ENCODE measurements around the gene UBE2I.
"Not testable (repeated sequence)": the region's sequence is repeated elsewhere in the genome, so short reads cannot be mapped to it uniquely, and the experiment has no call there.

The UBE2I gene

GRCh38 chr16:1290063-1290501 is 19.4 kb upstream of the UBE2I start:
- no peak overlapping the region for H3K4me3 ChIP-seq (ENCODE audit: low read depth, low read length)
- DNase-seq (ENCODE audit: low read depth), result no peak

DNA sequence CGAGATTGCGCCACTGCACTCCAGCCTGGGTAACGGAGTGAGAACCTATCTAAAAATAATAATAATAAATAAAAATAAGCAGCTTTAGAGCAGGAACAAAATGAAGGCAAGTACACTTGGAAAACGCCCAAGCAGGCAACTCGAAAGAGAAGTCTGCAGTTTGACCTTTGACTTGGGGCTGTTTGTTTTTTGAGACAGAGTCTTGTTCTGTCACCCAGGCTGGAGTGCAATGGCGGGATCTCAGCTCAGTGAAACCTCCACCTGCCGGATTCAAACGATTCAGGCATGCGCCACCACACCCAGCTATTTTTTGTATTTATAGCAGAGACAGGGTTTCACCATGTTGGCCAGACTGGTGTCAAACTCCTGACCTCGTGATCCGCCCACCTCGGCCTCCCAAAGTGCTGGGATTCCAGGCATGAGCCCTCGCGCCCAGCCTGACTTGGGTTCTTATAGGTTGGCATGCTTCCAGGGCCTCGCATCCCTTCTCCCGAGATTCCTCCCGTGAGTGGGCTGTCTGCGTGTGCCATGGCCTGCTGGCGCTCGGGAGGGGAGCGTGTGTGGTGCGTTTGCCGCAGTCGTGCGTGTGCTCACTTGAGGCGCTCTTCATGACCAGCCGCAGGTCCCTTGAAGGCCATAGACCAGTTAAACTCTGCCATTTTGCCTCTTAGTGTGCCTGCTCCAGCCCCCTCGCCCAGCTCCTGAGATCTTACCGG is 18.4 kb upstream of the UBE2I start:
- DNase-seq (ENCODE audit: low read depth), result no peak
- no peak overlapping the region for H3K4me3 ChIP-seq (ENCODE audit: low read depth, low read length)

DNA sequence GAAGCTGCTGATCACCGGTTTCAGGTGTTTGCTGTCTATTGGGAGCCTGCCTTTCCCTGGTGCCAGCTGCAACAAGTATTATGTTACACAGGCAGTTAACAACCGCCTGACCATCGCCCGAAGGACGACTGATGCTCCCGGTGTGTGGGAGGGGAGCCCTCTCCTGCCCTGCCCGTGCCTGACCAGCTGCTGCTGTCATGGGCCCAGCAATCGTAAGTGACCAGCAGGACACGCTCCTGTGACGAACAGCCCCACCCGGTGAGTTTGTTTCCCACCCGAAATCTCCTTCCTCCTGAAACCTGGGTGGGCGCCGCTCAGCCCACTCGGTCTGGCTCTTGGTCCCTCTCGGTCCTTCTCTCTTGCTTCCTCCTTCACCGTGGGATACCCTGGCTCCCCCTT is 17.9 kb upstream of the UBE2I start:
- no peak for DNase-seq (ENCODE audit: low read depth)
- no peak overlapping the region for H3K4me3 ChIP-seq (ENCODE audit: low read depth, low read length)

DNA sequence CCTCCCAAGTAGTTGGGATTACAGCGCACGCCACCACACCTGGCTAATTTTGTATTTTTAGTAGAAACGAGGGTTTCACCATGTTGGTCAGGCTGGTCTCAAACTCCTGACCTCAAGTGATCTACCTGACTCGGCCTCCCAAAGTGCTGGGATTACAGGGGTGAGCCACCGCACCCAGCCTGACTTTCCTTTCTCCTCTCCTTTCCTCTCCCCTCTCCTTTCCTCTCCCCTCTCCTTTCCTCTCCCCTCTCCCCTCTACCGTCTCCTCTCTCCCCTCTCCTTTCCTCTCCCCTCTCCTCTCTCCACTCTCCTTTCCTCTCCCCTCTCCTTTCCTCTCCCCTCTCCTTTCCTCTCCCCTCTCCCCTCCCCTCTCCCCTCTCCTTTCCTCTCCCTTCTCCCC is 17.2 kb upstream of the UBE2I start:
- not testable (repeated sequence) for H3K4me3 ChIP-seq (ENCODE audit: low read depth, low read length); DNase-seq (ENCODE audit: low read depth)

- not testable (repeated sequence) for H3K4me3 ChIP-seq (ENCODE audit: low read depth, low read length); DNase-seq (ENCODE audit: low read depth)
Measured at GRCh38 chr16:1292808-1293207, 16.6 kb upstream of the UBE2I start.

- no peak overlapping the region for H3K4me3 ChIP-seq (ENCODE audit: low read depth, low read length)
- no peak for DNase-seq (ENCODE audit: low read depth)
Measured at GRCh38 chr16:1293921-1294656, 15.3 kb upstream of the UBE2I start.

- H3K4me3 ChIP-seq (ENCODE audit: low read depth, low read length), result no peak overlapping the region
- no peak for DNase-seq (ENCODE audit: low read depth)
Measured at GRCh38 chr16:1295465-1295864, 14.0 kb upstream of the UBE2I start.

- not testable (repeated sequence) for DNase-seq (ENCODE audit: low read depth); H3K4me3 ChIP-seq (ENCODE audit: low read depth, low read length)
Measured at GRCh38 chr16:1296688-1297017, 12.8 kb upstream of the UBE2I start.

GRCh38 chr16:1297018-1297696 is 12.3 kb upstream of the UBE2I start:
- DNase-seq (ENCODE audit: low read depth), result no peak
- no peak overlapping the region for H3K4me3 ChIP-seq (ENCODE audit: low read depth, low read length)

- no peak for DNase-seq (ENCODE audit: low read depth)
- no peak overlapping the region for H3K4me3 ChIP-seq (ENCODE audit: low read depth, low read length)
Measured at GRCh38 chr16:1298406-1298805, 11.0 kb upstream of the UBE2I start.

DNA sequence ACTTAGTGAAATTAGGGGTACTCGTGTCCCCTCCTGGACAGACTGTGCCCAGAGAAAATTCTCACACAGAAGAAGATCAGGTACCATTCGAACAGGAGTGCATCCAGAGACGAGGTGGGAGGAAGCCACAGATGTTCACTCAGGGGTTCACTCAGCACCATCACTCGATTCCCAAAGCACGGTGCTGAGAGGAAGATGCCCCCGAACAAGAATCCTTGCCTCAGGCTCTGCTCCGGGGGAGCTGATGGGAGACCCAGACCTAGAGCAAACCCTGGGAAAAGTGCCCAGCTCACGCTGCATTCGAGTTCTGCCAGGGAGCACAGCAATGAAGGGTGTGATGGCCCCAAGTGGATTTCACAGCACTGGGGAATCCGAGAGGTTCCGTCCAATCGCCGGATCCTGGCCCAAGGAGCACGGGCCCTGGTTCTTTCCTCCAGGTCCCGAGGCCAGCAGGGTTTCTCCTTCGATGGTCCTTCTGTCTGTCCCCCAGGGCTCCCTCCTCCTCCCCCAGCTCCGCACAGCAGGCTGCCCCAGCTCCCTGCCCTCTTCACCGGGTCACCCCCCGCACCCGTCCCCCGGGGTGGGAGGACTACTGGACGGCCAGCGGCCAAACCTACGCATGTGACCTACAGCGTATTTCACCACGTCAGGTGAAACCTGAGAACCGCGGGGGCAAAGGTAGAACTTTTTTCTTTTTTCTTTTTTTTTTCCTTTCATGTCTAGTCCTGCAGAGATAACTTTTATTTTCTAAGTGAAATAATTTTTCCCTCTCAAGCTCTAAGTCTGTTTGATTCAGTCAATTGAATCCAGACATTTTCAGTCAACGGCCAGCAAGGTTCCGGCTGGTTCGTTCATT is 10.2 kb upstream of the UBE2I start:
- no peak for DNase-seq (ENCODE audit: low read depth)
- no peak overlapping the region for H3K4me3 ChIP-seq (ENCODE audit: low read depth, low read length)

DNA sequence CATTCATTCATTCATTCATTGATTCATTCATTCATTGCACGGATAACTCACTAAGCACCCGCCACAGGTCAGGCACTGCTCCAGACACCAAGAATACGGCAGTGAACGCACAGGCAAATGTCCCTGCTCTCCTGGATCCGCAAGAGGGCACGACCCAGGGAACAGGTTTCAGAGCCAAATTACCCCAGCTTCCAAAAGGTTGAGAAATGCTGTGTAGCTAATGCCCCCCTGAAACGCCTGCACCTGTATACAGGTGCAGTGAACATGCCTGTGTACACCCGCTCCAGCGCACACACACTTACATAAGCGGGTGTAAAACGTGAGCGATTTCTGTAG is 9.6 kb upstream of the UBE2I start:
- H3K4me3 ChIP-seq (ENCODE audit: low read depth, low read length), result no peak overlapping the region
- DNase-seq (ENCODE audit: low read depth), result no peak

- DNase-seq (ENCODE audit: low read depth), result no peak
- H3K4me3 ChIP-seq (ENCODE audit: low read depth, low read length), result no peak overlapping the region
Measured at GRCh38 chr16:1300664-1301476, 8.6 kb upstream of the UBE2I start.

DNA sequence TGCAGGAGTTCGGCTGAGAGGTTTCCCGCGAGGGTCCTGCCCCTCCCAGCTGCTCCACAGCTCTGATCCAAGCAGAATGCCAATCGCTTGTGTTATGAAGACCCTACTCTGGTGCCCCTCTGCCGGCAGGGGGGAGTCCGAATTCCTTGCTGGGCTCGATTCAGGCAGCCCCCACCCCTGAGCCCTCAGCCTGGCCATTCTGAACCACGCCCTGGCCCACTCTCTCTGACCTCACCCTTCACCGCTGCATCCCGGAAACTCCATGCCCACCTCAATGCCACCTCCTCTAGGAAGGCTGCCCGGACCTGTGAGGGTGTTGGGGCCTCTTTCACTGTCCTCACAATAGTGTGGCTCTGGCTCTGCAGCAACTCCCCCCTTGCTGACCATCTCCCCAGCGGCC is 7.9 kb upstream of the UBE2I start:
- H3K4me3 ChIP-seq (ENCODE audit: low read depth, low read length), result no peak overlapping the region
- no peak for DNase-seq (ENCODE audit: low read depth)

DNA sequence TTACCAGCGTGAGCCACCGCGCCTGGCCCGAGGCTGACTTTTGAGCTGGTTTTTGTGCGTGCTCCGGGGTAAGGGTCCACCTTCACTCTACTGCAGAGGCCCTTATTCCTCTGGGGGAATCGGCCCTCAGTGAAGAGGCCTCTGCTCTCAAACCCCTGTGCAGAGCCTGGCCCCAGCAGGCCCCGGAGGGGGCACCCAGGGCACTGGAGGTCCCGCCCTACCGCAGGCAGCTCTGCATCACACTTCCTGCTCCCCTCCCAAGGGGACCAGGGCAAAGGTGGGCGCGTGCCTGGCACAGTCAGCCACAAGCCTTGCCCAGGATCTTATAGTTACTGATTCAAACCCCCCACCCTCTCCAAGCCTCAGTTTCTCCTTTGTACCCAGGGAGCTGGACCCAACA is 3.6 kb upstream of the UBE2I start:
- DNase-seq (ENCODE audit: low read depth), result no peak
- no peak overlapping the region for H3K4me3 ChIP-seq (ENCODE audit: low read depth, low read length)

- no peak overlapping the region for H3K4me3 ChIP-seq (ENCODE audit: low read depth, low read length)
- no peak for DNase-seq (ENCODE audit: low read depth)
Measured at GRCh38 chr16:1306334-1306733, 3.1 kb upstream of the UBE2I start.

GRCh38 chr16:1308036-1308976 is 1.1 kb upstream of the UBE2I start:
- no peak for DNase-seq (ENCODE audit: low read depth)
- peak overlapping the region; percentile 53 for H3K4me3 ChIP-seq (ENCODE audit: low read depth, low read length)
